Measurements from ENCODE around the gene AP2B1.

DNA sequence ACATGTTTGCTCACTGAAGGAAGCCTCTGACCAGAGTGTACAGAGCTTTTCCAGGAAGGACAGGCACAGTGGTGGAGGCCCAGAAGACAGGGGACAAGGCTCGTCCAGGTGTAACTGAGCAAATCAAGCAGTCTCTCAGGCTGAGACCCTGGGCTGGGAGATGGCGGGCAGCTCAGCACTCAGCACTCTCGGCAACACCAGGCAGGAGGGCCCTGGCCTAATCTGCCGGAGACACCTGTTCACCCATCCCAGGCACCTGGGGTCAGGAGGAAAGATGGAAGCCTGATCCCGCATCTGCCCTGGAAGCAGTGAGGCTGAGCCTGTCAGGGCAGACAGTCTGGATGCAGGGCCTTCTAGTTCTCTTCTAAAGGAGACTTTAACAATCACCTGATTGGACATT lies 149.1 kb downstream of the AP2B1 start:
- TF ChIP-seq, protein P1, sequence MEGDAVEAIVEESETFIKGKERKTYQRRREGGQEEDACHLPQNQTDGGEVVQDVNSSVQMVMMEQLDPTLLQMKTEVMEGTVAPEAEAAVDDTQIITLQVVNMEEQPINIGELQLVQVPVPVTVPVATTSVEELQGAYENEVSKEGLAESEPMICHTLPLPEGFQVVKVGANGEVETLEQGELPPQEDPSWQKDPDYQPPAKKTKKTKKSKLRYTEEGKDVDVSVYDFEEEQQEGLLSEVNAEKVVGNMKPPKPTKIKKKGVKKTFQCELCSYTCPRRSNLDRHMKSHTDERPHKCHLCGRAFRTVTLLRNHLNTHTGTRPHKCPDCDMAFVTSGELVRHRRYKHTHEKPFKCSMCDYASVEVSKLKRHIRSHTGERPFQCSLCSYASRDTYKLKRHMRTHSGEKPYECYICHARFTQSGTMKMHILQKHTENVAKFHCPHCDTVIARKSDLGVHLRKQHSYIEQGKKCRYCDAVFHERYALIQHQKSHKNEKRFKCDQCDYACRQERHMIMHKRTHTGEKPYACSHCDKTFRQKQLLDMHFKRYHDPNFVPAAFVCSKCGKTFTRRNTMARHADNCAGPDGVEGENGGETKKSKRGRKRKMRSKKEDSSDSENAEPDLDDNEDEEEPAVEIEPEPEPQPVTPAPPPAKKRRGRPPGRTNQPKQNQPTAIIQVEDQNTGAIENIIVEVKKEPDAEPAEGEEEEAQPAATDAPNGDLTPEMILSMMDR (IDR thresholded peaks at IDR 0.05; ENCODE audit: low read depth, low read length, poor library complexity, severe bottlenecking): no peak
- no peak for TF ChIP-seq EZH2phosphoT487 (IDR thresholded peaks at IDR 0.05; ENCODE audit: borderline replicate concordance, low read length)

Measured in DOHH2 (cell line).